Measurements from ENCODE around the gene PRKG1. TPM values are rescaled to one million over a fixed set of nuclear protein-coding genes. Genes with fewer than 3 reads are reported as not detected.

PRKG1 gene
- total RNA-seq, 4 donors from 2014 or later, result 1.2 to 6.5 (median 2.7) TPM

DNA sequence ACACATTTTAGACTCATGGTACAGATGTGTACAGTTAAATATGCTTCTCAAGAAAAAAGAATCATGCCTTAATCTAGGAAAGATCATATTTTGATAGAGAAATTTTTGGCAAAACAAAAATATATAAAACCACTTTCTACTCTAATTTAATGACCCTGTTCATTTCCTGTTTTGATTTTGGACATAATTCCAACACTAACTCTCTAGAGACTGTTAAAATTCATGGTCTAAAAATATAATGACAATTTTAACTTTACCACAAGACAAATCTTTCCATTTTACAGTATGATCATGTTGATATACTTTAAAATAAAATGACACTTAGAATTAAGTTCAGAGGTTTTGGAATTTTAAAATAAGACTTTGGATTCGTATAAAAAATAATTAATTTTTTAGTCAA is 45.2 kb downstream of the PRKG1 start:
- TF ChIP-seq POLR2AphosphoS5 (IDR thresholded peaks at IDR 0.05) (no peak), POLR2A (IDR thresholded peaks at IDR 0.05) (no peak), EP300 (IDR thresholded peaks at IDR 0.05) (no peak)
- TF ChIP-seq, protein P1, sequence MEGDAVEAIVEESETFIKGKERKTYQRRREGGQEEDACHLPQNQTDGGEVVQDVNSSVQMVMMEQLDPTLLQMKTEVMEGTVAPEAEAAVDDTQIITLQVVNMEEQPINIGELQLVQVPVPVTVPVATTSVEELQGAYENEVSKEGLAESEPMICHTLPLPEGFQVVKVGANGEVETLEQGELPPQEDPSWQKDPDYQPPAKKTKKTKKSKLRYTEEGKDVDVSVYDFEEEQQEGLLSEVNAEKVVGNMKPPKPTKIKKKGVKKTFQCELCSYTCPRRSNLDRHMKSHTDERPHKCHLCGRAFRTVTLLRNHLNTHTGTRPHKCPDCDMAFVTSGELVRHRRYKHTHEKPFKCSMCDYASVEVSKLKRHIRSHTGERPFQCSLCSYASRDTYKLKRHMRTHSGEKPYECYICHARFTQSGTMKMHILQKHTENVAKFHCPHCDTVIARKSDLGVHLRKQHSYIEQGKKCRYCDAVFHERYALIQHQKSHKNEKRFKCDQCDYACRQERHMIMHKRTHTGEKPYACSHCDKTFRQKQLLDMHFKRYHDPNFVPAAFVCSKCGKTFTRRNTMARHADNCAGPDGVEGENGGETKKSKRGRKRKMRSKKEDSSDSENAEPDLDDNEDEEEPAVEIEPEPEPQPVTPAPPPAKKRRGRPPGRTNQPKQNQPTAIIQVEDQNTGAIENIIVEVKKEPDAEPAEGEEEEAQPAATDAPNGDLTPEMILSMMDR (IDR thresholded peaks at IDR 0.05), result no peak
- H3K27me3 ChIP-seq, result no peaks in the 10 kb centered on the region
- H3K27ac ChIP-seq, result no peak overlapping the region
- no peak for DNase-seq (ENCODE audit: low spot score in 2 of 2)
- H3K36me3 ChIP-seq, result no peaks in the 10 kb centered on the region
- H3K9me3 ChIP-seq, result no peaks in the 10 kb centered on the region
- no peaks in the 10 kb centered on the region for H3K4me1 ChIP-seq
- WGBS, result 91% methylated on average over 1 of the region's 1 CpG
- H3K4me3 ChIP-seq, result no peak overlapping the region

DNA sequence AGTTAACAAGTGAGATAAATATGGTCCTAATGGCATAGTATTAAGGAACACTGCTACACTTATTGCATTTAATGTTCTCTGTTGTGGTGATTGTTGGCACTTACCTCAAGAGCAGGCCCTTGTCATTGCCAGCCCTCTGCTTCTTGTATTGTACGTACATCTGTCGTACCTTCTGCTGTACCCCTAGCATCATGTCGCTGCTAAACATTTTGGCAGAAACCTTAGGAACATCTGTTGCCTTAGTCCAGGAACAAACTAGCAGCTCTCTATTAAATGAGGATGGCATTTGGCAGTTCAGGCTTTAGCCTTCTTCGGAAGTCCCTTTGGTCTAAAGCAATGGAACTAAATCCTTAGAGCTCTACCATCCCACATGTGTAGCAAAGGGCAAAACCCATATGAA is 47.6 kb downstream of the PRKG1 start:
- Histone ChIP-seq H3K4me3 (no peak overlapping the region), H3K36me3 (no peaks in the 10 kb centered on the region), H3K27me3 (no peaks in the 10 kb centered on the region), H3K4me1 (no peaks in the 10 kb centered on the region), H3K27ac (no peak overlapping the region), H3K9me3 (no peaks in the 10 kb centered on the region)
- TF ChIP-seq POLR2AphosphoS5 (IDR thresholded peaks at IDR 0.05), result no peak
- TF ChIP-seq, protein P1 (IDR thresholded peaks at IDR 0.05), result no peak
- no peak for TF ChIP-seq POLR2A (IDR thresholded peaks at IDR 0.05)
- no peak for TF ChIP-seq EP300 (IDR thresholded peaks at IDR 0.05)
- WGBS, result 92% methylated on average over 4 of the region's 4 CpGs
- no peak for DNase-seq (ENCODE audit: low spot score in 2 of 2)

DNA sequence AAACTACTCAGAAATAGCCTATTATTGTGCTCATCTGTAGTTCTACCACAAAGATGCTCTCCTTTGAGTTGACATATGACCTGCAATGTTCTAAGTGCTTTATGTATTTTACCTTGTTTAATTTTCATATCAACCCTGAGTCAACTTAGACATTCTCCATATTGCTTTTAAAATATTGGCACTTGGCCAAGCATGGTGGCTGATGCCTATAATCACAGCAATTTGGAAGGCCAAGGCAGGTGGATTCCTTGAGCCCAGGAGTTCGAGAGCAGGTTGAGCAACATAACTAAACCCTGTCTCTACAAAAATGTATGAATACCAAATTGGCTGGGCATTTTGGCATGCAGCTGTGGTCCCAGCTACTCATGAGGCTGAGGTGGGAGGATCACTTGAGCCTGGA is 50.6 kb downstream of the PRKG1 start:
- Histone ChIP-seq H3K27me3 (no peaks in the 10 kb centered on the region), H3K9me3 (no peaks in the 10 kb centered on the region), H3K27ac (no peak overlapping the region), H3K4me3 (no peak overlapping the region), H3K4me1 (no peaks in the 10 kb centered on the region), H3K36me3 (no peaks in the 10 kb centered on the region)
- WGBS, result 88% methylated on average over 1 of the region's 1 CpG
- DNase-seq (ENCODE audit: low spot score in 2 of 2), result no peak
- no peak for TF ChIP-seq POLR2AphosphoS5 (IDR thresholded peaks at IDR 0.05)
- TF ChIP-seq EP300 (IDR thresholded peaks at IDR 0.05), result no peak
- TF ChIP-seq, protein P1 (IDR thresholded peaks at IDR 0.05), result no peak
- no peak for TF ChIP-seq POLR2A (IDR thresholded peaks at IDR 0.05)

DNA sequence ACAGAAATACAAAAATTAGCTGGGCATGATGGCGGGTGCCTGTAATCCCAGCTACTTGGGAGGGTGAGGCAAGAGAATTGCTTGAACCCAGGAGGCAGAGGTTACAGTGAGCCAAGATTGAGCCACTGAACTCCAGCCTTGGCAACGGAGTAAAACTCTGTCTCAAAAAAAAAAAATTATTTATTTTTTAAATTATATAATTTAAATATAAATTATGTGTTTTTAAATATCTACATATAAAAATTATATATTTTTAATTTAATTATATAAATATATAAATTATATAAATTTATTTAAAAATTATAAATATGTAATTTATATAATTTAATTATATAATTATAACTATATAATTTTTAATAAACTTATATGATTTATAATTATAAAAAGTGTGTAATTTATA is 51.2 kb downstream of the PRKG1 start:
- no peaks in the 10 kb centered on the region for H3K27me3 ChIP-seq
- TF ChIP-seq, protein P1 (IDR thresholded peaks at IDR 0.05), result no peak
- TF ChIP-seq EP300 (IDR thresholded peaks at IDR 0.05) (no peak), POLR2AphosphoS5 (IDR thresholded peaks at IDR 0.05) (no peak), POLR2A (IDR thresholded peaks at IDR 0.05) (no peak)
- DNase-seq (ENCODE audit: low spot score in 2 of 2), result no peak
- H3K36me3 ChIP-seq, result no peaks in the 10 kb centered on the region
- H3K9me3 ChIP-seq, result no peaks in the 10 kb centered on the region
- H3K27ac ChIP-seq, result no peak overlapping the region
- 97% methylated on average over 2 of the region's 2 CpGs for WGBS
- no peak overlapping the region for H3K4me3 ChIP-seq
- no peaks in the 10 kb centered on the region for H3K4me1 ChIP-seq

DNA sequence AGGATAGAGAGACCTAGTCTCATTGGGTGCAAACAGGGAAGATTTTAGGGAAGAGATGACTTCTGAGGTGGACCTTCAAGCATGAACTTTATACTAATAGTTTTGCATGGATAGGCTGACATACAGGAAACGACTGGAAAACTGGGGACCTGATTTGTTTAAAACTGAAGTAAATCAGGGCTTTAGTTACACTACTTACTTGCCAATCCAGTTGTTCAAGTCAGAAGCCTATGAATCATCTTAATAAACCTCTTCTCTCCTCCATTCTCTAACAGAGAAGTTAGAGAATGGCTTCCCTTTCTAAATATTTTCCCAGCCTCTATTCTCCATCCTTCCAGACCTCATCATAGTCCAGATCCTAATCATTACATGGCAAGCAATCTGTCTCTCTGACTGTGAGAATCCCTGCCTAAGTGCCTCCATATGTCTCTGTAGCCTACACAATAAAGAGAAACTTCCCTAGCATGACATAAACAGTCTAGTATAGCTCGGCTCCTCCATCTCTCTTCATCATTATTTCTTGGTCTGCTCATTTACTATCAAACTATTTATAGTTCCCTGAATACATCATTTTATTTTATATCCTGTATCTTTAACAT is 55.8 kb downstream of the PRKG1 start:
- Histone ChIP-seq H3K36me3 (no peaks in the 10 kb centered on the region), H3K9me3 (no peaks in the 10 kb centered on the region), H3K27ac (no peak overlapping the region), H3K27me3 (no peaks in the 10 kb centered on the region), H3K4me1 (no peaks in the 10 kb centered on the region), H3K4me3 (no peak overlapping the region)
- TF ChIP-seq POLR2A (IDR thresholded peaks at IDR 0.05) (no peak), POLR2AphosphoS5 (IDR thresholded peaks at IDR 0.05) (no peak), EP300 (IDR thresholded peaks at IDR 0.05) (no peak)
- TF ChIP-seq, protein P1 (IDR thresholded peaks at IDR 0.05), result no peak
- DNase-seq (ENCODE audit: low spot score in 2 of 2), result no peak
- WGBS, result 58% methylated on average over 2 of the region's 2 CpGs
